ENCODE data around the gene SLC22A17.

Gene SLC22A17

DNA sequence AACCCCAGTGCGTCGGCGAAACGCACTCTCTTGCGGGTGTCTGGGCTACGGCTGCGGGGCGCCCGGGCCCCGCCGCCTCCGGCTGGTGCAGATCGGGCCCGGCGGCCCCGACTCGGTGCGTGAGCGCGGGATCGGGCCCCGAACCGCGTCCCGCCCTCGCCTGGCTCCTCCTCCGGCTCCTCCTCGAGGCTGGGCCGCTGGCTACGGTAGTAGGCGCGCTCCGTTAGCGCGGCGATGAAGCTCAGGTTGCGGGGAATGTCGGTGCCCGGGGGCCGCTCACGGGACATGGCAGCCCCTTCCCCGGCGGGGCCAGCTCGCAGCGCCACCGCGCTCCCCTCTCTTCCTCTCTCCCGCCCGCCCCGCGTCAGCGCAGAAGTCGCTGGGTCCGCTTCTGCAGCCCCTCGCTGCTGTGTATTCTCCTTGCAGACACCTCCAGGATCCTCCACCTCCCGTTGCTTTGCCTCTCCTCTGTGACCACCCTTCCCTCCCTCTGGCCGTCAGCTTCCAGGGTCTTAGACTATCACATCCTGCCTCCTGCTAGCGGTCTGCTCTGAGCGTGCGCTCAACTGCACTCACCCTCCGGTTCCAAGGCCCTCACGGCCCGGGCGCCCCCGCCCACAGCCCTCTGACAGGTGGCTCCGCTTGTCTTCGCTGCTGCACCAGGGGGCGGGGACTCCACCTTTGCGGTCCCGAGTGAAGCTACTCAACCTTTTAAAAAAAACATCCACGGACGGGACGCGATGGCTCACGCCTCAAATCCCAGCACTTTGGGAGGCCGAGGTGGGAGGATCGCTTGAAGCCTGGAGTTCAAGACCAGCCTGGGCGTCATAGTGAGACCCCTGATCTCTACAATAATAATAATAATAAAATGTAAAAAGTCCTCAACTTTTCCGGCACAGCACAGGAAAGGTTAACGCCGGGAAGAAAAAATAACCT is 50.1 kb downstream of the SLC22A17 start, which contains the start of gene PPP1R3E:
Gene PPP1R3E, minus strand, starts transcription at position 570 of the 936 bp plus-strand sequence. Its CDS starts 283 bp downstream, at position 287.
- peak; percentile 26 to 45 for DNase-seq

DNA sequence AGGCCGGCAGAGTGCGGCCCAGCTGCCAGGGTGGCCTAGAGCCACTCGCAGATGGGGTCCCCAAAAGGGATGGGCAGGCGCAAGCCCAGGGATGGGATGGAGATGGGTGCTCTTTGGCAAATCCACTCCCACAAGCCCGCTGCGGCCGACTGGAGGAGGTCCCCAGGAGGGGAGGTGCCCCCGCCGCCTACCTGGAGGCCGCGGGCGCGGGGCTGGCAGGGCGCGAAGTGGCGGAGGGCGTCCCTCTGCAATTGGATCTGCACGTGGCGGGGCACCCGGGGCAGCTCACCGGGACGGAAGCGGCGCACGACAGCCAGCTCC is 50.8 kb downstream of the SLC22A17 start:
- peak in 1 of 2 experiments; percentile 59 for DNase-seq

DNA sequence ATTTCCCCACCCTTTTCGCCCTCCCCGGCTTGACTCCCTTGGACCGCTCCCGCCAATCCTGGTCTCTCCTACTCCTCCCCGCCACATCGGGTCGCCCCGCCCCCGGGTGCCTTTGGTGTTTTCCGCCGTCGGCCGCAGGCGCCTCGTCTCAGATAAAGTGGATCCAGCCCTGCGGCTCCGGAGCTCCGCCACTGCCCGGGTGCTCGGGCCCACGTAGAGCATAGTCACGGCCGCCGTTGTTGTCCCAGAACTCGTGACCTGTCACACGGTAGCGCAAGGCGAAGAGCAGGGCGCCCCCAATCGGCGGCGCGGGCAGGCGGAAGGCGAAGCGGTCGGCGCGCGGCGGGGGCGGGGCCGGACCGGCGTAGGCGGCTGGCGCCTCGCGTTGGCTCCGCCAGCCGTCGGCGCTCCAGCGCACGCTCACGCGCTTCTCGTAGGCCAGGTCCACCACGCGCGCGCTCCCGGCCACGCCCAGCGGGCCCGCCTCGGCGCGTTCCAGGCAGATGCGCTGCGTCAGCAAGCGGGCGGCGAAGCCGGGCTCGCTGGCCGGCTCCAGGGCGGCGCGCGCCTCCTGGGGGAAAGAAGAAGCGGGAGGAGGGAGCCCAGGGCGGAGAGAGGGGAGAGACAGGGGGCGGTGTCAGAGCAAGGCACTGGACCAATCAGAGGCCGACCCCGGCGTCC is 51.3 kb downstream of the SLC22A17 start:
- peak; percentile 95 to 100 for DNase-seq

DNA sequence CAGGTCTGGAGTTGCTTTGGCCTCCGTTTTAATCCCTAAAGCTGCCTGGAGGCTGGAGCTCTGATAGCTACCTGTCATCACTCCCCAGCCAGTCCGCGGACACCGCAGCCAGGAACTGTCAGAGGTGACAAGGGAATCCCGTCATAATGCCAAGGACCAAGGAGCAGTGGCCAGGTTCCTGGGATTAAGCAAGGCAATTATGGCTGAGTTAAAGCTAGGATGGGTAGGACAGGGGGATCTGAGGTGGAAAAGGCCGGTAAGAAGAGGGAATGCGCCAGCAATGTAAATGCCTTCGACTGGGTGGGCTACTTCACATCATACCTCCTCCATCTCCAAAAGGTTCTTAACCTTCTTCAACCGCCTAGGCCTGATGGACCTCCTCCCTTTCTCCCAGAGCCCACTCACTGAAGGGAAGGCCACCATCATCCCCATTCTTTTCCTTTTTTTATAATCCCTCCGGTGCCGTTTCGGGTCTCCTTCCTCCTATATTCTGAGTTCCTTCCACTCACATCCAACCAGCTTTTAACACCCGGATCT is 51.9 kb downstream of the SLC22A17 start:
- no peak for DNase-seq

DNA sequence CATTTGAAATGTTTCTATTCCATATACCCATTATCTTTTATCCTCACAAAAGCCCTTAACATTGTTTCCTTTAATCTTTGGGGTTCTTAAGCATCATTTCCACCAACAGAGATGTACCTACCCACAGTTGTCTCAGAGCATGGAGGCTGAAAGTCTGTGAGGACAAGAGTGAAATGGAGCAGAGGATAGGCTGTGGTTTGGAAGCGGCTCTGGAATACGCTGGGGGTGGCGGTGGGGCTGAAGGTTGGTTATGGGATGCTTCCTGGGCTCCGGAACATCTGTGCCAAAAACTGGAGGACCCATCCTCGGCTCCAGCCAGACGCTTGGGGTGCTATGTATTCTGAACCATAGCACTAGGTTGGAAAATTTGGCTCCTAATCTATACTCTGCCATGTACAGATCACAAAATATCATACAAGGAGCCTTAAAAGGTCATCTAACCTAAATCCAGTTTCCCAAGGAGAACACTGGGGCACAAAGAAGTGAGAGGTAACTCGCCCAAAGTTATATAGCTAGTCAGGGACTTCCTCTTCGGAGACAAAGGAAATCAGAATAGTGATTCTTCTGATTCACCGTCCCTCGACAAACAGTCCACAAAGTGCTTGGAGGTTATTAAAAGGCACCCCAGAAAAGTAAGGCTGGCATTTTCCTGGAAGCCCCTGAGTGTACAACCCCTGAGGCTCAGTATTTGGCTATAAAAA is 52.6 kb downstream of the SLC22A17 start:
- no peak for DNase-seq

DNA sequence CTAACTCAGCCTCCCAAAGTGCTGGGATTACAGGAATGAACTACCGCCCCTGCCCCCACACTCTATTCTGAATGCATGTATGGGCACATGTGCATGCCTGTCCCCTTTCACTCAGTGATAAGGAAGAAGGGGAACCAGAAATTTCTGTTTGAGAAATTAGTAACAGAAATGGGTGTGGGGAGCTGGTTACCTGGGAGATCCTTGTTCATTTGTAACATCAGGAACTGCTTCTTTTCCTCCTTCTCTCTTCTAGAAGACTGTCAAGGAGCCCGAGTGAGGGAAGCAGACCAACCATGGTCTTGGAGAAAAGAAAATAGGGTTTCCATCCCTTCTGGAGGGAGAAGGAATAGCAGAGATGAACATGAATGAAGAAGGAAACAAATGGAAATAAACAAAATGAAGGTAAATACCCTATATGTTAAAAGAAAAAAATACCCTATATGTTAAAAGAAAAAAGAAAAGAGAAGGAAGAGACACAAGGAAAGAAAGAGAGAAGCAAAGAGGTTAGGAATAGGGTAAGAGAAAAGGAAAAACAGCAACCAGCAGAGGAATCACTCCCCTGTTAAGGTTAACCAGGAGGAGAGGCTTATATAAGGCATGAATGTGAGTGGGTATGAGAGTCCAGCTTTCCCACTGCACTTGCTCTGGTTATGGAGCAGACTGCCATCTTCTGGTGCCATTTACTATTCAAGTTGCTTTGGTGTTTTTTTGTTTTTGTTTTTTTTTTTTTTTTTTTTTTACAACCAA is 53.3 kb downstream of the SLC22A17 start:
- peak in 1 of 2 experiments; percentile 10 for DNase-seq

DNA sequence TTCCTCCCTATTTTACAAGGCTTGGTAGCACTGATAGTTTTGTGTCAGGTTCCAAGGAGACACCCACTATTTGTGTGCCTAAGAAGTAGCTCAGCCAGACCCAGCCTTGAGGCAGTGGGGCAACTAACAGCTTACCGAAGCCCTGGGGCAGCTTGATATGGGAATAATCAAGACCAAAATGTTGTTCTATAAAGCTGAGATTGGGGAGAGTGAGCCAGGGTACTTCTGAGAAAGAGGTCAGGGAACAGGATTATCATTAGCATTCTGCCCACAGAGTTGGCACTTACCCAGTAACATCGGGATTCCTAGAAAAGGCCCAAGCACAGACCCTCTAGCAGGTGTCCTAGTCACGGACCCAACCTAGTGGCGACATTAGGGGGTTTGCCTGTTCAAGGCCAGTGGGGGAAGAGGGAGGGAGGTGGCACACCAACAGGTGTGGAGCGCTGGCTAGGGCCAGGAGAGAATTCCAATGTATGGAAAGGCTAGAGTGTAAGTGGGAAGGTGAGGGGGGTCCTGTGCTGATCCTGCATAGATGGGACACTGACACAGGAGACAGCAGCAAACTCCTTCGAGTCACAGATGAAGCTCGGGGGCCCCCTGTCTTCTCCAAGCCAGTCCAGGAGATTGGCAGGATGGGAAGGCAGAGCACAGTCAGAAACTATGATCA is 54.9 kb downstream of the SLC22A17 start:
- DNase-seq = no peak

DNA sequence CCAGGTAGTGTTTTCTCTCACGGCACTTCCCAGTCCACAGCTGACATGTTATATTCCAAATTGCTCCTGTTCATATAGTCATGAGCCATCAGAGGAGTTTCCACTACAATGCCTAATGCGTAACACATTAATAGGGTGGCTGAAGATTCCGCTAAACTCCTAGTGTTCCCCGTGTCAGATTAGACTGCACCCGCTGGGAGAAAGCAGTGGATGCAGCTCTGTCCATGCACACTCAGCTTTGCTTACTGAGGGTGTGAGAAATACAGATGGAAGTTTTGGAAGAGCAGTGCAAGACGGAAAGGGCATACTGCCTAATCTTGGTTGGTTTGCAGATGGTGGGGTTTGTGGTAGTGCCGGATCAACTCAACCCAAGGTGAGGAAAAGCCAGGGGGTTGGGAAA is 55.6 kb downstream of the SLC22A17 start:
- no peak for DNase-seq
